Right atrium auricular region (tissue), 2 donors: ENCODE measurements around the gene NT5E. TPM values are rescaled to one million over a fixed set of nuclear protein-coding genes. Genes with fewer than 3 reads are reported as not detected.

Source experiments
- DNase-seq: peaks from one replicate; pipeline ENCODE4 v3.0.0-alpha.2; 2019; ENCODE audit warnings: low spot score
- H3K27ac ChIP-seq, 2 donors: fragments of 200-600 bp; sonication (generic); 1 replicate in 1 of 2; 2 replicates in 1 of 2; pipeline ENCODE4 v1.5.1; 2016 to 2019
- H3K27me3 ChIP-seq, 2 donors: fragments of 200-600 bp; sonication (generic); one replicate each; pipeline versions ENCODE4 v1.5.1 to v1.6.0; 2017 to 2019
- H3K36me3 ChIP-seq: fragments of 200-600 bp; sonication (generic); one replicate; pipeline ENCODE4 v1.5.1; 2016
- H3K4me1 ChIP-seq, 2 donors: fragments of 200-600 bp; sonication (generic); one replicate each; pipeline versions ENCODE4 v1.5.1 to v1.6.0; 2017 to 2019
- H3K4me3 ChIP-seq, 2 donors: fragments of 200-600 bp; sonication (generic); 1 replicate in 1 of 2; 2 replicates in 1 of 2; pipeline ENCODE4 v1.5.1; 2017 to 2019; ENCODE audit warnings: mild to moderate bottlenecking in 1 of 2, moderate library complexity in 1 of 2
- H3K9me3 ChIP-seq, 2 donors: fragments of 200-600 bp; sonication (generic); one replicate each; pipeline ENCODE4 v1.5.1; 2019
- CTCF ChIP-seq, 2 donors: fragments of 200-600 bp; sonication (generic); IDR thresholded peaks; one replicate each; pipeline ENCODE4 v1.5.1; 2019; ENCODE audit warnings: antibody characterized with exemption in 2 of 2
- total RNA-seq, 2 donors: library from RNA; depleted of rRNA; stranded (reverse); fragments of >200 nt; gene quantifications; one replicate each; pipeline ENCODE4 v1.1.0, GENCODE V29; 2016

NT5E gene
- total RNA-seq, 2 donors from 2014 or later, result 7.1 to 10.6 TPM

GRCh38 chr6:85425997-85426396 lies 23.9 kb upstream of the NT5E start:
- H3K27ac ChIP-seq, result no peak overlapping the region
- TF ChIP-seq CTCF (IDR thresholded peaks at IDR 0.05), result no peak
- no peaks in the 10 kb centered on the region for H3K27me3 ChIP-seq
- DNase-seq, result no peak
- no peaks in the 10 kb centered on the region for H3K36me3 ChIP-seq
- no peak overlapping the region for H3K4me3 ChIP-seq
- peaks cover 5 to 22% of the 10 kb centered on the region in 2 donors for H3K9me3 ChIP-seq
- H3K4me1 ChIP-seq, result no peaks in the 10 kb centered on the region

GRCh38 chr6:85428486-85428885 lies 21.4 kb upstream of the NT5E start:
- Histone ChIP-seq H3K9me3 (peaks cover 5 to 23% of the 10 kb centered on the region in 2 donors), H3K4me1 (no peaks in the 10 kb centered on the region), H3K27ac (no peak overlapping the region), H3K36me3 (no peaks in the 10 kb centered on the region), H3K4me3 (no peak overlapping the region), H3K27me3 (no peaks in the 10 kb centered on the region)
- DNase-seq, result no peak
- no peak for TF ChIP-seq CTCF (IDR thresholded peaks at IDR 0.05)

GRCh38 chr6:85429346-85429745 lies 20.5 kb upstream of the NT5E start:
- Histone ChIP-seq H3K9me3 (peaks cover 5 to 31% of the 10 kb centered on the region in 2 donors), H3K36me3 (no peaks in the 10 kb centered on the region), H3K4me1 (no peaks in the 10 kb centered on the region), H3K27me3 (no peaks in the 10 kb centered on the region), H3K4me3 (no peak overlapping the region), H3K27ac (no peak overlapping the region)
- TF ChIP-seq CTCF (IDR thresholded peaks at IDR 0.05), result no peak
- no peak for DNase-seq

GRCh38 chr6:85431271-85431670 lies 18.6 kb upstream of the NT5E start:
- peaks cover under 1 to 15% of the 10 kb centered on the region in 2 donors for H3K9me3 ChIP-seq
- no peaks in the 10 kb centered on the region for H3K4me1 ChIP-seq
- H3K27ac ChIP-seq, result no peak overlapping the region
- DNase-seq, result no peak
- no peaks in the 10 kb centered on the region for H3K27me3 ChIP-seq
- H3K36me3 ChIP-seq, result no peaks in the 10 kb centered on the region
- TF ChIP-seq CTCF (IDR thresholded peaks at IDR 0.05), result no peak
- no peak overlapping the region for H3K4me3 ChIP-seq

GRCh38 chr6:85432554-85432953 lies 17.3 kb upstream of the NT5E start:
- no peak for DNase-seq
- no peaks in the 10 kb centered on the region for H3K27me3 ChIP-seq
- no peaks in the 10 kb centered on the region for H3K36me3 ChIP-seq
- H3K9me3 ChIP-seq, result peaks cover 0 to 9% of the 10 kb centered on the region in 2 donors
- TF ChIP-seq CTCF (IDR thresholded peaks at IDR 0.05), result no peak
- H3K4me3 ChIP-seq, result no peak overlapping the region
- H3K27ac ChIP-seq, result no peak overlapping the region
- H3K4me1 ChIP-seq, result no peaks in the 10 kb centered on the region

- TF ChIP-seq CTCF (IDR thresholded peaks at IDR 0.05), result no peak
- DNase-seq, result no peak
- Histone ChIP-seq H3K9me3 (peaks cover 0 to 9% of the 10 kb centered on the region in 2 donors), H3K4me3 (no peak overlapping the region), H3K4me1 (no peaks in the 10 kb centered on the region), H3K27me3 (no peaks in the 10 kb centered on the region), H3K27ac (peak overlapping the region in 1 of 2 donors; percentile 56), H3K36me3 (no peaks in the 10 kb centered on the region)
Observed at GRCh38 chr6:85435851-85436250, 14.0 kb upstream of the NT5E start.
